Activated T-cell treated with anti-CD3 and anti-CD28 coated beads, Interleukin-2, amount 50 U/mL, for 4 hours (primary cell): ENCODE measurements around the gene ZNF17. TPM values are rescaled to one million over a fixed set of nuclear protein-coding genes. Genes with fewer than 3 reads are reported as not detected.

Source experiments
- ATAC-seq, 2 donors: fragments of 200-7000 bp; cut with Tn5 transposase; one replicate each; pipeline ENCODE4 v1.10.0; 2021
- DNase-seq: peaks from one replicate; pipeline ENCODE4 v3.0.0-alpha.2; 2020
- H3K27me3 Mint-ChIP-seq: one replicate; pipeline ENCODE4 v1.8.0; 2021; ENCODE audit warnings: low read depth, mixed read lengths
- H3K36me3 Mint-ChIP-seq: one replicate; pipeline ENCODE4 v1.8.0; 2022; ENCODE audit warnings: mixed read lengths; ENCODE audit not compliant: insufficient read depth
- H3K4me1 Mint-ChIP-seq: one replicate; pipeline ENCODE4 v1.8.0; 2021; ENCODE audit warnings: low read depth, mixed read lengths
- H3K4me3 Mint-ChIP-seq: one replicate; pipeline ENCODE4 v1.8.0; 2021; ENCODE audit warnings: mild to moderate bottlenecking, moderate library complexity, mixed read lengths
- H3K9me3 Mint-ChIP-seq: one replicate; pipeline ENCODE4 v1.8.0; 2021; ENCODE audit warnings: mixed read lengths
- total RNA-seq, 3 donors: library from RNA; stranded (reverse); gene quantifications; one replicate each; pipeline ENCODE4 v1.2.1, GENCODE V29; 2021

ZNF17 gene
- total RNA-seq, 3 donors from 2014 or later, result 8.9 to 11.1 (median 10.8) TPM

GRCh38 chr19:57452307-57452706 lies 41.3 kb downstream of the ZNF17 start:
- Mint-ChIP-seq H3K9me3 (peaks cover 44% of the 10 kb centered on the region), H3K27me3 (no peaks in the 10 kb centered on the region), H3K4me1 (no peaks in the 10 kb centered on the region), H3K36me3 (peaks cover 29% of the 10 kb centered on the region), H3K4me3 (no peak overlapping the region)
- no peak for ATAC-seq
- no peak for DNase-seq

- Mint-ChIP-seq H3K9me3 (peaks cover 65% of the 10 kb centered on the region), H3K36me3 (peaks cover 27% of the 10 kb centered on the region), H3K27me3 (no peaks in the 10 kb centered on the region), H3K4me3 (no peak overlapping the region), H3K4me1 (no peaks in the 10 kb centered on the region)
- DNase-seq (no peak), ATAC-seq (no peak)
These were observed 54.9 kb downstream of the ZNF17 start for GRCh38 chr19:57465680-57466381.

GRCh38 chr19:57466489-57466888 lies 55.5 kb downstream of the ZNF17 start:
- Mint-ChIP-seq H3K4me3 (no peak overlapping the region), H3K4me1 (no peaks in the 10 kb centered on the region), H3K9me3 (peaks cover 64% of the 10 kb centered on the region), H3K36me3 (peaks cover 28% of the 10 kb centered on the region), H3K27me3 (no peaks in the 10 kb centered on the region)
- no peak for DNase-seq
- ATAC-seq, result no peak

Other genes with a start within 250 kb of the ZNF17 start
- not detected for gene DUXA, start 243.7 kb upstream of the ZNF17 start, total RNA-seq
- gene ZNF264, start 219.7 kb upstream of the ZNF17 start, total RNA-seq, result 10 to 100 TPM; 20.2 to 26.9 (median 22.1) TPM
- 1 to 10 TPM in 1 of 3 donors, under 1 TPM in 1, not detected in 1; 0.82 to 1.2 TPM for gene AURKC, start 180.1 kb upstream of the ZNF17 start, total RNA-seq
- gene ZNF805, start 170.5 kb upstream of the ZNF17 start, total RNA-seq, result 10 to 100 TPM in 2 of 3 donors, 1 to 10 TPM in 1; 9.6 to 12.3 (median 12.0) TPM
- gene ZNF460, start 130.7 kb upstream of the ZNF17 start, total RNA-seq, result 10 to 100 TPM; 30.1 to 52.2 (median 49.2) TPM
- 1 to 10 TPM; 3.3 to 5.0 (median 3.5) TPM for gene ZNF543, start 90.7 kb upstream of the ZNF17 start, total RNA-seq
- gene ZNF304, start 59.9 kb upstream of the ZNF17 start, total RNA-seq, result 1 to 10 TPM; 3.3 to 4.5 (median 4.1) TPM
- gene TRAPPC2B, start 47.6 kb upstream of the ZNF17 start, total RNA-seq, result 1 to 10 TPM; 1.8 to 4.5 (median 3.3) TPM
- gene ZNF547, start 47.6 kb upstream of the ZNF17 start, total RNA-seq, result under 1 TPM; 0.63 to 0.76 (median 0.71) TPM
- 10 to 100 TPM in 1 of 3 donors, 1 to 10 TPM in 2; 6.3 to 10.7 (median 8.7) TPM for gene ZNF548, start 21.3 kb upstream of the ZNF17 start, total RNA-seq
- 10 to 100 TPM; 23.2 to 32.8 (median 26.5) TPM for gene ZNF749, start 24.2 kb downstream of the ZNF17 start, total RNA-seq
- under 1 TPM in 1 of 3 donors, not detected in 2; 0.08 TPM for gene VN1R1, start 46.0 kb downstream of the ZNF17 start, total RNA-seq
- 1 to 10 TPM; 3.1 to 3.7 (median 3.2) TPM for gene ZNF772, start 66.4 kb downstream of the ZNF17 start, total RNA-seq
- 1 to 10 TPM; 3.3 to 4.2 (median 3.9) TPM for gene ZNF419, start 76.6 kb downstream of the ZNF17 start, total RNA-seq
- 1 to 10 TPM; 4.5 to 4.6 (median 4.5) TPM for gene ZNF773, start 88.8 kb downstream of the ZNF17 start, total RNA-seq
- gene ZNF549, start 116.2 kb downstream of the ZNF17 start, total RNA-seq, result 1 to 10 TPM; 3.2 to 4.1 (median 3.8) TPM
- 10 to 100 TPM in 1 of 3 donors, 1 to 10 TPM in 2; 8.3 to 10.9 (median 8.7) TPM for gene ZNF550, start 148.7 kb downstream of the ZNF17 start, total RNA-seq
- 1 to 10 TPM; 2.8 to 2.9 (median 2.8) TPM for gene ZNF416, start 167.8 kb downstream of the ZNF17 start, total RNA-seq
- gene ZIK1, start 173.0 kb downstream of the ZNF17 start, total RNA-seq, result 1 to 10 TPM; 3.7 to 5.6 (median 5.1) TPM
- 1 to 10 TPM; 4.7 to 7.7 (median 4.9) TPM for gene ZNF530, start 188.7 kb downstream of the ZNF17 start, total RNA-seq
- 10 to 100 TPM; 13.7 to 18.9 (median 13.7) TPM for gene ZNF134, start 203.1 kb downstream of the ZNF17 start, total RNA-seq
- gene ZNF211, start 222.0 kb downstream of the ZNF17 start, total RNA-seq, result 1 to 10 TPM; 4.1 to 4.5 (median 4.4) TPM